ENCODE results near the gene CHCHD6.

- TF ChIP-seq EZH2phosphoT487 (IDR thresholded peaks at IDR 0.05; ENCODE audit: insufficient read depth, low read depth) (no peak), EZH2 (IDR thresholded peaks at IDR 0.05; ENCODE audit: insufficient read depth, poor library complexity, severe bottlenecking) (no peak)
Measured at GRCh38 chr3:126665959-126666657, 37.9 kb upstream of the CHCHD6 start.
